Epithelial cell of proximal tubule (primary cell): ENCODE data around the gene HOOK2. TPM values are rescaled to one million over a fixed set of nuclear protein-coding genes. Genes with fewer than 3 reads are reported as not detected.
A peak's percentile ranks its signal among the peaks of the same experiment; 100 is the strongest.

ENCODE experiments used
- DNase-seq: peaks from one replicate; pipeline ENCODE4 v3.0.0-alpha.2; 2011; ENCODE audit warnings: low read depth
- H3K4me3 ChIP-seq: 2 replicates; pipeline ENCODE4 v1.5.1; 2011; ENCODE audit warnings: low read depth, mild to moderate bottlenecking, low read length
- total RNA-seq: library from RNA; depleted of rRNA; stranded (reverse); fragments of >200 nt; gene quantifications from 2 replicates; pipeline ENCODE4 v1.2.3, GENCODE V29; 2015
- TF ChIP-seq, protein P1 (sequence below): conservative IDR thresholded peaks from 2 replicates; pipeline ENCODE4 v1.5.1; 2012; ENCODE audit warnings: low read depth, mild to moderate bottlenecking, low read length

HOOK2 gene
- total RNA-seq, 1 donor from 2014 or later: 26.3 TPM

DNA sequence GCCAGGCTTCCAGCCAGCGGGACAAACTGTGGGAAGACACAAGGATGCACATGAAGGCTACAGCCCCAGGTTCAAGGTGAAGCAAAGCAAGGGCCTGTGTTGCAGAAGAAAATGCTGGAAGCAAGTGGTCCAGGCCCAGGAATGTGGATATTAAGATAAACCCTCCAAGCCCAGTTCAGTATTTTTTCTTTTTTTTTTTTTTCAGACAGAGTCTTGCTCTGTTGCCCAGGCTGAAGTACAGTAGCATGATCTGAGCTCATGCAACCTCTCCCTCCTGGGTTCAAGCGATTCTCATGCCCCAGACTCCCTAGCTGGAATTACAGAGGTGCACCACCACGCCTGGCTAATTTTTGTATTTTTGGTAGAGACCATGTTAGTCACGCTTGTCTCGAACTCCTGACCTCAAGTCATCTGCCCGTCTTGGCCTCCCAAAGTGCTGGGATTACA is 21.8 kb upstream of the HOOK2 start:
- TF ChIP-seq, protein P1, sequence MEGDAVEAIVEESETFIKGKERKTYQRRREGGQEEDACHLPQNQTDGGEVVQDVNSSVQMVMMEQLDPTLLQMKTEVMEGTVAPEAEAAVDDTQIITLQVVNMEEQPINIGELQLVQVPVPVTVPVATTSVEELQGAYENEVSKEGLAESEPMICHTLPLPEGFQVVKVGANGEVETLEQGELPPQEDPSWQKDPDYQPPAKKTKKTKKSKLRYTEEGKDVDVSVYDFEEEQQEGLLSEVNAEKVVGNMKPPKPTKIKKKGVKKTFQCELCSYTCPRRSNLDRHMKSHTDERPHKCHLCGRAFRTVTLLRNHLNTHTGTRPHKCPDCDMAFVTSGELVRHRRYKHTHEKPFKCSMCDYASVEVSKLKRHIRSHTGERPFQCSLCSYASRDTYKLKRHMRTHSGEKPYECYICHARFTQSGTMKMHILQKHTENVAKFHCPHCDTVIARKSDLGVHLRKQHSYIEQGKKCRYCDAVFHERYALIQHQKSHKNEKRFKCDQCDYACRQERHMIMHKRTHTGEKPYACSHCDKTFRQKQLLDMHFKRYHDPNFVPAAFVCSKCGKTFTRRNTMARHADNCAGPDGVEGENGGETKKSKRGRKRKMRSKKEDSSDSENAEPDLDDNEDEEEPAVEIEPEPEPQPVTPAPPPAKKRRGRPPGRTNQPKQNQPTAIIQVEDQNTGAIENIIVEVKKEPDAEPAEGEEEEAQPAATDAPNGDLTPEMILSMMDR: no peak
- DNase-seq: no peak
- no peak overlapping the region for H3K4me3 ChIP-seq

DNA sequence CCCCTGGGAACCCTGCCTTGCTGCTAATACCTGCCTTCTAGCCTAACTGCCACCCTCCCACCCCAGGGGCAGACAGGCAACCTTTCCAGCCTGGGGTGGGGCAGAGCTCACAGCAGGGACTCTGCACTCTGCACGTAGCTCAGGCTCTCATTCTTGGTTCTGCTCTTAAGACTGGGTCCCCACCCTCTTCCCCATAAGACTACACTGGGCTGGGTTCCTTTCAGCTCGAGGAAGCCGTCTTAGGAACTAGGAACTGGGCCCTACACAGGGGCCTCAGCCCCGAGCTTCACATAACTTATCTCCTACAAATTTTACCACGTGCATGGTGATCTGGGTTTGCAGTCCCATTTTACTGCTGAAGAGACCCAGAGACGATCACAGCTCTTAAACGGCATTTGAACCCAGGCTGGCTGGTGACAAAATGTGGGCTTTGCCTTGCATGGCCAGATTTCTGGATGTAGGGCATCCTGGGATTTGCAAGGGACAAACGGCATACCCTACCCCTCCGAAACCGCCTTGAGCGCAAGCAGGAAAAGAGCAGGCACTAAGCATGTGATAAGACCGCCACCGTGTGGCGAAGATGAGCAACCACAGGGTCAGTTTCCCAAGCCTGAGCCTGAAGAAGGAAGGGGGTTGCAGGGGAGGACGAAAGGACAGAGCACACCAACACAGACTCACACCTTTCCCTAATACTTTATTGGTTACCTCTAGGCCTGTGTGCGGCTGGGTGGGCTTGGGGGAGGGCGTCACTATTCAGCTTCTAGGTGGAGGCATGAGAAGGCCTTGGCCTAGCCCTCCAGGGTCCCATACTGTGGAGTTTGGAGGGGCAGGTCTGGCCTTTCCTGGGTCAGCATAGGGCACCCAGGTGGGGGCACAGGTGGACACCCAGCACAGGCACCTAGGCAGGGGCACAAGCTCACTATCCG is 21.1 kb upstream of the HOOK2 start:
- TF ChIP-seq, protein P1: peak; percentile 93
- H3K4me3 ChIP-seq: no peak overlapping the region
- DNase-seq: no peak

DNA sequence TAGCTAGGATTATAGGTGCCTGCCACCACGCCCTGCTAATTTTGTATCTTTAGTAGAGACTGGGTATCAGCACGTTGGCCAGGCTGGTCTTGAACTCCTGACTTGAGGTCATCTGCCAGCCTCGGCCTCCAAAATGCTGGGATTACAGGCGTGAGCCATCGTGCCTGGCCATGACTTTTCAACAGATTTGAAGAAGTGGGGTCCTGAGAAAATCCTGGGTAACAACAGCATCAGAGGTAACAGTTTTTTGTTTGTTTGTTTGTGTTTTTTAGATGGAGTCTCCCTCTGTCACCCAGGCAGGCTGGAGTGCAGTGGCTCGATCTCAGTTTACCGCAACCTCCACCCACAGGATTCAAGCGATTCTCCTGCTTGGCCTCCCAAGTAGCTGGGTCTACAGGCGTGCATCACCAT is 19.6 kb upstream of the HOOK2 start:
- TF ChIP-seq, protein P1: no peak
- no peak for DNase-seq
- no peak overlapping the region for H3K4me3 ChIP-seq

DNA sequence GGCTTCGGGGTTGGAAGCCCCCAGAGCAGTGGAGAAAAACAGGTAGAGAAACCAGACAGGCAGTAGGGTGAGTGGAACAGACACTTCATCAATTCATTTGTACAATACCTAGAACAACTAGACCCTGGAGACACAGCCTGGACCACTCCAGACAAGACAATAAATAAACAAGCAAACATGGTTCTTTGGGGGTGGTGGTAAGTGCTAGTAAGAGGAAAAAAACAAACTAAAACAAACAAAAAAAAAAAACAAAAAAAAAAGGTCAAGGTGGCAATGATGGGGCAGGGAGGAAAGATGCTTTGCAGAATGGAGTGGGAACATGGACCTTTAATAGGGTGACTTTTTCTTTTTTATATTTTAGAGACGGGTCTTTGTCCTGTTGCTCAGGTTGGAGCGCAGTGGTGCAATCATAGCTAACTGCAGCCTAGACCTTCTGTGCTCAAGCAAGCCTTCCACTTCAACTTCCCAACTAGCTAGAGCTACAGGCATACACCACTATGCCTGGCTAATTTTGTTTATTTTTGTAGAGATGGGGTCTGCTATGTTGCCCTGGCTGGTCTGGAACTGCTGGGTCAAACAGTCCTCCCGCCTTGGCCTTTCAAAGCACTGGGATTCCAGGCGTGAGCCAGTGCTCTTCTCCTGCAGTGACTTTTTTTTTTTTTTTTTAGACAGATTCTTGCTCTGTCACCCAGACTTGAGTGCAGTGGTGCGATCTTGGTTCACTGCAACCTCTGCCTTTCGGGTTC is 19.0 kb upstream of the HOOK2 start:
- TF ChIP-seq, protein P1: no peak
- DNase-seq: no peak
- H3K4me3 ChIP-seq: peak overlapping the region; percentile 96

DNA sequence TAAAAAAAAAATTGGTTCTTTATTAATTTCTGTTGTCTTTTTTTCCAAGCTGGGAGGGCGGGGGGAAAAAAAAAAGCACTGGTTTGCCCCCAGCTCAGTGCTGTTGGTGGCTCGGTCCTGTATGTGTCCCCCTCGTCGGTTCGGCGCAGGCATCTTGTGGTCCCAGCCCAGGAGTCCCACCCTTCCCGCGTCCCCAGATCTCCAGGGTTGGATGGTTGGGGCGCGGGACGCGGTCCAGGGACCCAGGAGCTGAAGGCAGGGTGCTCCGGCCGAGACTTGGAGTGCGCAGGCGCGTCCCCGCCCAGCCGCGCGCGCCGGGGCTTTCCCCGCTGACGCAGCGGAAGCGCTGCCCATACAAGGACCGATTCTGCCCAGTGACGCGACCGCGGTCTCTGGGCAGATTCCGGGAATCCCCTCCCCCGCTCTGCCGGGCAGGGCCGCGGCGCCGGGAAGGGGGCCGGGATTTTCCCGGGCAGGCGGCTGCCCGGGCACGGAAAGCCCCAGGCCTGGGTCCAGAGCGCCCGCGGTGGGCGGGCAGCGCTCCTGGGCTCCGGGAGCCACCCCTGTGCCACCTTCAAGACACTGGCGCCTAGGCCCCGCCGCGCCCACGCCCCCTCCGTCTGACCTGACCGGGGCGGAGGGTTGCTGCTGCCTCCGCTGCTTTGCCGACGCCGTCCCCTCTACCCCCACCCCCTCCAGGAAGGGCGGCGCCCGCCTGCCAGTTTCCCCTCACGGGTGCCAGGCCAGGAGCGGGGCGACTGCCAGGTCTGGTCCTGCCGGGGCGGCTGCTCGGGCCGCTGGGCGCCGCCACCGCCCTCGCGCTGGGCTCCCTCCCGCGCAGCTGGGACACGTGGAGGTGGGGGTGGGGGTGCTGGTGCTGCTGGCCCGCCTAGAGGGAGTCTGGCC is 18.2 kb upstream of the HOOK2 start:
- DNase-seq: no peak
- H3K4me3 ChIP-seq: peak overlapping the region; percentile 96
- TF ChIP-seq, protein P1: no peak

- no peak for DNase-seq
- TF ChIP-seq, protein P1: no peak
- H3K4me3 ChIP-seq: peak overlapping the region; percentile 96
These were observed 17.5 kb upstream of the HOOK2 start for GRCh38 chr19:12792853-12793289.
